ENCODE results near the gene HPGDS. TPM values are rescaled to one million over a fixed set of nuclear protein-coding genes. Genes with fewer than 3 reads are reported as not detected.

HPGDS gene
- total RNA-seq, 1 donor from 2014 or later: not detected

DNA sequence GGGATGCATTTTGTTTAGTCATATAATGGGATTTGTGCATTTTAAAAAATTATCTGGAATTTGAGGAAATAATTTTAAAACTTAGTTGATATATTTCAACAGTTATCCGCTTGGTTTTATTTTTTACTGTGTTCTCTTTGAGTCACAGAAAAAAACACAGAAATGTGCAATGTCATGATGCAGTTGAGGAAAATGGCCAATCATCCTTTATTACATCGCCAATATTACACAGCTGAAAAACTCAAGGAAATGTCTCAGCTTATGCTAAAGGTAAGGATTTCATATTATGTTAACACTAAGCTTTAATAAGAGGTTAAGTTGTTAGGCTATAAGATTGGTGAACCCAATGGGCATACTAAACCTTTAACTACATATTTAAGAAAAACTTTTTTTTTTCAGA lies 63.9 kb downstream of the HPGDS start:
- no peak overlapping the region for H3K27ac Mint-ChIP-seq (ENCODE audit: unreplicated experiment)
- H3K4me1 Mint-ChIP-seq (ENCODE audit: unreplicated experiment): no peaks in the 10 kb centered on the region
- no peak overlapping the region for H3K4me3 Mint-ChIP-seq (ENCODE audit: unreplicated experiment)
- TF ChIP-seq, protein P1, sequence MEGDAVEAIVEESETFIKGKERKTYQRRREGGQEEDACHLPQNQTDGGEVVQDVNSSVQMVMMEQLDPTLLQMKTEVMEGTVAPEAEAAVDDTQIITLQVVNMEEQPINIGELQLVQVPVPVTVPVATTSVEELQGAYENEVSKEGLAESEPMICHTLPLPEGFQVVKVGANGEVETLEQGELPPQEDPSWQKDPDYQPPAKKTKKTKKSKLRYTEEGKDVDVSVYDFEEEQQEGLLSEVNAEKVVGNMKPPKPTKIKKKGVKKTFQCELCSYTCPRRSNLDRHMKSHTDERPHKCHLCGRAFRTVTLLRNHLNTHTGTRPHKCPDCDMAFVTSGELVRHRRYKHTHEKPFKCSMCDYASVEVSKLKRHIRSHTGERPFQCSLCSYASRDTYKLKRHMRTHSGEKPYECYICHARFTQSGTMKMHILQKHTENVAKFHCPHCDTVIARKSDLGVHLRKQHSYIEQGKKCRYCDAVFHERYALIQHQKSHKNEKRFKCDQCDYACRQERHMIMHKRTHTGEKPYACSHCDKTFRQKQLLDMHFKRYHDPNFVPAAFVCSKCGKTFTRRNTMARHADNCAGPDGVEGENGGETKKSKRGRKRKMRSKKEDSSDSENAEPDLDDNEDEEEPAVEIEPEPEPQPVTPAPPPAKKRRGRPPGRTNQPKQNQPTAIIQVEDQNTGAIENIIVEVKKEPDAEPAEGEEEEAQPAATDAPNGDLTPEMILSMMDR (IDR thresholded peaks at IDR 0.05): no peak
- DNase-seq (ENCODE audit: extremely low spot score, unreplicated experiment): no peak
- peaks cover 49% of the 10 kb centered on the region for H3K36me3 Mint-ChIP-seq (ENCODE audit: unreplicated experiment)
- no peaks in the 10 kb centered on the region for H3K27me3 Mint-ChIP-seq (ENCODE audit: unreplicated experiment)
- H3K9me3 Mint-ChIP-seq (ENCODE audit: unreplicated experiment): no peaks in the 10 kb centered on the region

DNA sequence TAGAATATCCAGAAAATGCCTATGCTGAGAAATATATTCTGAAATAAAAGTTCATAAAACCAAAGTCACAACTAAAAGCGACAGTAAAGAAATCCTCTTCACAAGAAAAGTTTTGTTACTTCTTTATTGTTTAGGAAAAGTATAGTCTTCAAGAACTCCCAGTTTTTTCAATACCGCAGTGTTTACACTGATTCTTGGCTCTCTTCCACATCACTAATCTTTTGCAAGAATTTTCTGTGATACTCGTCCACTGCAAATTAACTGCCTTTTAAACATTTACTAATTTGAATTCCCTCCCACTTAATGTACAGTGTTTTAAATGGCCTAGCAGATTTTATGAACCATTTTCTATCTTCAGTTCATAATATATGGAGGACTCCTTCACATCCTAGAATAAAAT lies 65.1 kb downstream of the HPGDS start:
- no peak for DNase-seq (ENCODE audit: extremely low spot score, unreplicated experiment)
- H3K27ac Mint-ChIP-seq (ENCODE audit: unreplicated experiment): no peak overlapping the region

DNA sequence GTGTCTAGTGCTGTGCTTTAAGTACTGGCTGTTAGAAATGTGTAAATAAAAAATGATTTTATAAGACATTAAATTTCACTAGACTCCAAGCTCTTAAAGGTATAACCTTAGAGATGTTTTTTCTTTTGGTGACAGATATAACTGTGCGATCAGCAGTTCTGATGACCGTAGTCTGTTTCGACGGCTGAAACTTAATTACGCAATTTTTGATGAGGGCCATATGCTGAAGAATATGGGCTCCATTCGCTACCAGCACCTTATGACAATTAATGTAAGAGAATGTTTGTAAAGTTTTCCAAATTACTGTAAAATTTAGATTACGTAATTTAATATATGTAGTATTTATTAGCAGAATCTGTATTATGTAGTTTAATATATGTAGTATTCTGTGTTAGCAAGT lies 66.4 kb downstream of the HPGDS start:
- no peaks in the 10 kb centered on the region for H3K27me3 Mint-ChIP-seq (ENCODE audit: unreplicated experiment)

More for the DNA sequence above, 65.1 kb downstream of the HPGDS start:
- TF ChIP-seq, protein P1 (IDR thresholded peaks at IDR 0.05): no peak
- Mint-ChIP-seq H3K36me3 (ENCODE audit: unreplicated experiment) (peaks cover 39% of the 10 kb centered on the region), H3K4me3 (ENCODE audit: unreplicated experiment) (no peak overlapping the region), H3K4me1 (ENCODE audit: unreplicated experiment) (no peaks in the 10 kb centered on the region), H3K9me3 (ENCODE audit: unreplicated experiment) (no peaks in the 10 kb centered on the region), H3K27me3 (ENCODE audit: unreplicated experiment) (no peaks in the 10 kb centered on the region)

DNA sequence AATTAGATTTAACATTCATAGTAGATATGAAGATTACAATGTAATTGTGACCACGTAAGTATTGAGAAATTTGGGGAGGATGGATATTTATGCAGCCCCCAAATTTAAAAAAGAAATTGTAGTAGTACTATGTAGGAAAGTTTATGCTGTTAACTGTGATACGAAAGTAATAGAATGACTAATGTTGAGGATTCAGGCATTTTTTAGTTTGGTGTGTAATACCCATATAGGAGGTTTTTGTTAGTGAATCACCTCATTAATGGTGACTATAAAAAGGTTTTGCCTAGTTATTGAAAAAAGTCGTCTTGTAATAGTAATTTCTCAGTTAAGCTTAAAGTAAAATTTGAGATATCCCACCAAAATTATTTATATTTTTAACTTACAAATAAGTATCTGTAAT lies 67.7 kb downstream of the HPGDS start:
- Mint-ChIP-seq H3K9me3 (ENCODE audit: unreplicated experiment) (no peaks in the 10 kb centered on the region), H3K27me3 (ENCODE audit: unreplicated experiment) (no peaks in the 10 kb centered on the region), H3K4me3 (ENCODE audit: unreplicated experiment) (no peak overlapping the region), H3K4me1 (ENCODE audit: unreplicated experiment) (no peaks in the 10 kb centered on the region), H3K27ac (ENCODE audit: unreplicated experiment) (no peak overlapping the region), H3K36me3 (ENCODE audit: unreplicated experiment) (peaks cover 41% of the 10 kb centered on the region)
- DNase-seq (ENCODE audit: extremely low spot score, unreplicated experiment): no peak
- TF ChIP-seq, protein P1 (IDR thresholded peaks at IDR 0.05): no peak

More for the DNA sequence above, 66.4 kb downstream of the HPGDS start:
- Mint-ChIP-seq H3K9me3 (ENCODE audit: unreplicated experiment) (no peaks in the 10 kb centered on the region), H3K27ac (ENCODE audit: unreplicated experiment) (no peak overlapping the region), H3K4me3 (ENCODE audit: unreplicated experiment) (no peak overlapping the region), H3K36me3 (ENCODE audit: unreplicated experiment) (peaks cover 37% of the 10 kb centered on the region), H3K4me1 (ENCODE audit: unreplicated experiment) (no peaks in the 10 kb centered on the region)
- TF ChIP-seq, protein P1 (IDR thresholded peaks at IDR 0.05): no peak
- no peak for DNase-seq (ENCODE audit: extremely low spot score, unreplicated experiment)

DNA sequence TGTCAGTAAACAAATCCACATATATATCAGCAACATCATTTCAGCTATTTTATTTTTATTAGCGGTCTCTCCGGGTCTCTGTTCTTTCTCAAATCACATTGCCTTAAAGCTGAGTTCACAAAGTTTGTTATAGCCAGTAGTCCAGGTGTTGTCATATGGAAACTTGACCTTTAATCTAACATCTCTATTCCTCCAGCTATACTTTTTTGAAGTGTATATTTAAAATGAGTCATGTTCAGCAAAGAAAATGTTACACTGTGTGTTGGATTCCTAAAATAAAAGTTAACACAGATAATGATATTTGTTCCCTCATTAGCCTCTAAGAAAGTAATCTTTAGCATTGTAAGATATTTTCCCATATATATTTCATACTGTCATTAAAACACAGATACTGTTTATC lies 71.4 kb downstream of the HPGDS start:
- no peaks in the 10 kb centered on the region for H3K9me3 Mint-ChIP-seq (ENCODE audit: unreplicated experiment)
- no peaks in the 10 kb centered on the region for H3K4me1 Mint-ChIP-seq (ENCODE audit: unreplicated experiment)
- TF ChIP-seq, protein P1 (IDR thresholded peaks at IDR 0.05): no peak
- H3K27ac Mint-ChIP-seq (ENCODE audit: unreplicated experiment): no peak overlapping the region
- no peaks in the 10 kb centered on the region for H3K27me3 Mint-ChIP-seq (ENCODE audit: unreplicated experiment)
- peaks cover 30% of the 10 kb centered on the region for H3K36me3 Mint-ChIP-seq (ENCODE audit: unreplicated experiment)
- no peak overlapping the region for H3K4me3 Mint-ChIP-seq (ENCODE audit: unreplicated experiment)
- no peak for DNase-seq (ENCODE audit: extremely low spot score, unreplicated experiment)
